ENCODE data around the gene TTLL4.
"Not testable (repeated sequence)": the region's sequence is repeated elsewhere in the genome, so short reads cannot be mapped to it uniquely, and the experiment has no call there.

TTLL4 gene, protein sequence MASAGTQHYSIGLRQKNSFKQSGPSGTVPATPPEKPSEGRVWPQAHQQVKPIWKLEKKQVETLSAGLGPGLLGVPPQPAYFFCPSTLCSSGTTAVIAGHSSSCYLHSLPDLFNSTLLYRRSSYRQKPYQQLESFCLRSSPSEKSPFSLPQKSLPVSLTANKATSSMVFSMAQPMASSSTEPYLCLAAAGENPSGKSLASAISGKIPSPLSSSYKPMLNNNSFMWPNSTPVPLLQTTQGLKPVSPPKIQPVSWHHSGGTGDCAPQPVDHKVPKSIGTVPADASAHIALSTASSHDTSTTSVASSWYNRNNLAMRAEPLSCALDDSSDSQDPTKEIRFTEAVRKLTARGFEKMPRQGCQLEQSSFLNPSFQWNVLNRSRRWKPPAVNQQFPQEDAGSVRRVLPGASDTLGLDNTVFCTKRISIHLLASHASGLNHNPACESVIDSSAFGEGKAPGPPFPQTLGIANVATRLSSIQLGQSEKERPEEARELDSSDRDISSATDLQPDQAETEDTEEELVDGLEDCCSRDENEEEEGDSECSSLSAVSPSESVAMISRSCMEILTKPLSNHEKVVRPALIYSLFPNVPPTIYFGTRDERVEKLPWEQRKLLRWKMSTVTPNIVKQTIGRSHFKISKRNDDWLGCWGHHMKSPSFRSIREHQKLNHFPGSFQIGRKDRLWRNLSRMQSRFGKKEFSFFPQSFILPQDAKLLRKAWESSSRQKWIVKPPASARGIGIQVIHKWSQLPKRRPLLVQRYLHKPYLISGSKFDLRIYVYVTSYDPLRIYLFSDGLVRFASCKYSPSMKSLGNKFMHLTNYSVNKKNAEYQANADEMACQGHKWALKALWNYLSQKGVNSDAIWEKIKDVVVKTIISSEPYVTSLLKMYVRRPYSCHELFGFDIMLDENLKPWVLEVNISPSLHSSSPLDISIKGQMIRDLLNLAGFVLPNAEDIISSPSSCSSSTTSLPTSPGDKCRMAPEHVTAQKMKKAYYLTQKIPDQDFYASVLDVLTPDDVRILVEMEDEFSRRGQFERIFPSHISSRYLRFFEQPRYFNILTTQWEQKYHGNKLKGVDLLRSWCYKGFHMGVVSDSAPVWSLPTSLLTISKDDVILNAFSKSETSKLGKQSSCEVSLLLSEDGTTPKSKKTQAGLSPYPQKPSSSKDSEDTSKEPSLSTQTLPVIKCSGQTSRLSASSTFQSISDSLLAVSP

DNA sequence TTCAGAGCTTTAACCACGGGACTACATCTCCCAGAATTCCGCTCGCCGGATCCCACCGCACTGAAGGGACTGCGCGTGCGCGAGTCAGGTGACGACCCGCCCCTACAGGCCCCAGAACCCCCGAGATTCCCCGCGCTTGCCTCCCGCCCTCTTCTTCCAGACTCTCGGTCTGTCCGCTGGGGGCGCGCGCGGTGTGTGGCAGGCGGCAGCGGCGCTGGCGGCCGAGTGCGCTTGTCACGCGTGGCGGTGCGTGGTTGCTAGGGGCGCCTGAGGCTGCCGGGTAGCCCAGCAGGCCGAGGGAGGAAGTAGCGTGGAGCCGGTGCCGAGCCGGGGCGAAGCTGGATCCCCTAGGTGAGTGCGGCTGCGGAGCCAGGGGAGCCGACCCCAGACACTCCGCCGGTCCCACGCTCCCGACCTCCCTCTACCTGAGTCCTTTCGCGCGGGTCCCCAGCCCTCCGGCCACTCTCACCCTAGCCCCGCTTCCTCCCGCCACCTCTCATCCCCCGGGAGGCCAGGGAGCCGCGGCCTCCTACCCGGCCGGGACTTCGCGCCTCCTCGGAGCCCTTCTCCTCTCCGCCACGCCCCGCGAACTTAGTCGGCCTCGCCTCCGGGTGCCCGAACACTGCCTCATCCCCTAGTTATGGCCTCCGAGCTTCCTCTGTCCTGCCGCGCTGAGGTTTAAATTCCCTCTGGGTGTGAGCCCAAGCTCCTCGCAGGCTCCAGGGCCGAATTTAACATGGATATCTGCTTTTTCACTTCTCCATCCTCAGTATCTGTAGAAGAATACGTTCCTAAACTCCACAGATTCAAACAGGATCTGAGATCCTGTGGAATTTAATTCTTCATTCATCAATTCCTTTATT, at the start of gene TTLL4:
TSS of gene TTLL4 (plus strand) at position 149 of the 863 bp plus-strand sequence. CDS start 26,842 bp downstream, outside the sequence.
- DNase-seq, result peak; percentile 99

DNA sequence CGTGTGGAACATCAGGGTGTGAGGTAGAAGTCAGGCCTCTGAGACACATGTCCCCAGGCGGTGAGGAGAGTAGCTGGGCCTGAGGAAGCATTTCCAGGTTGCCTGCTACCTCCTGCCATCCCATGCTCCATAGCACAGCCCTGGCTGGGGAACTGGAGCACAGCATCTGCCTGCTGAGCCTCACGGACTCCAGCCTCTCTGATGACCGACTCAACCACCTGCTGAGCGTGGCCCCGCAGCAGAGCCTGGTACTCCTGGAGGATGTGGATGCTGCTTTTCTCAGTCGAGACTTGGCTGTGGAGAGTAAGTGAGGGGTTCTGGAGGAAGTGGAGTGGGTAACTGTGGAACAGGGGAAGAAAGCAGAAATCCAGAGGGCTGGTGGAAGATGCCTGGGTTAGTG, 48.3 kb upstream of the TTLL4 start:
- no peak for DNase-seq

DNA sequence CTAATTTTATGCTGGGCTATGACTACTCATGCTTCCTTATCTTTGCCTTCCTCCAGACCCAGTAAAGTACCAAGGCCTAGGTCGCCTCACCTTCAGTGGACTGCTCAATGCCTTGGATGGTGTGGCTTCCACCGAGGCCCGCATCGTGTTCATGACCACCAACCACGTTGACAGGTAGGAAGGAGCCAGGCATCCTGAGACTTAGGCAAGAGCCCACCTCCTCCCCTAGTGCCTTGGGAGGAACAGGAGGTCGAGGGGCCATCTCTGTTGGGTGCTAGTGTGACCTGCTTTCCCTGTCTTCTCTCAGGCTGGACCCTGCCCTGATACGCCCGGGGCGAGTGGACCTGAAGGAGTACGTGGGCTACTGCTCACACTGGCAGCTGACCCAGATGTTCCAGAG, 47.8 kb upstream of the TTLL4 start:
- no peak for DNase-seq

DNA sequence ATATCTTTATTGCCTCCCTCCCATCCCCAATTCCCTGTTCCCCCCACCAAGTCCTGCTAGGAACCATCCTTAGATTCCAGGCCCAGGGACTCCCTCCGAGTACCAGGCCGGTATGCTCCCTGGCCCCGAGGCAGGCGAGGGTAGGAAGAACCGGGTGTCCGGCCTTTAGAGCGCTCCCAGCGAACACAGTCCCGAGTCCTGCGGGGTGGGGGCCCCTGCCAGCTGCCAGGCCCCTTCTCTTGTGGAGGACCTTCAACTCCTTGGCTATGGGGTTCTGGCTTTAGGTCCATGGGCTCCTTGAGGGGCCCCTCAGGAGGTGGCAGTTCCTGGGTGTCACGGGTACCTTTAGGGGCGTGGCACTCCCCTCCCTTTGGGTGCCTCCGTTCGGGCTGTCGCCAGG, 46.7 kb upstream of the TTLL4 start:
- DNase-seq, result no peak

DNA sequence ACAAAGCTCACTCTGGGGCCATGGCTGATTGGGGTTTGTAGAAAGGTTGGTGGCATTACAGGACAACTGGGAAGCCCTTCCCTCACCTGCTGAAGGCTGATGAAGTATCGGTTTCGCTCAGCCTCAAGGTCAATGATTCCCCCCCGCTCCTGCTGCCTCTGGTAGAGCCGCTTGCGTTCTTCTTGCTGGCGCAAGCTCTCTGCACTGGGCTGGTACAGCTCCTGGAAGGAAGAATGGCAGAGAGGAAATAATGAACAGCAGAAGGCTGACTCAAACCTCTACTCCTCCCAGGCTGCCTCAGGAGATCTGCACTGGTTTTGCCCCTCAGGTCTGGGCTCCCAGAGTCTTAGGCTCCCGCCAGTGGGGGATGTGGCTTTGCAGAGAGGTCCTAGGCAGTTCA, 46.0 kb upstream of the TTLL4 start:
- DNase-seq, result no peak

DNA sequence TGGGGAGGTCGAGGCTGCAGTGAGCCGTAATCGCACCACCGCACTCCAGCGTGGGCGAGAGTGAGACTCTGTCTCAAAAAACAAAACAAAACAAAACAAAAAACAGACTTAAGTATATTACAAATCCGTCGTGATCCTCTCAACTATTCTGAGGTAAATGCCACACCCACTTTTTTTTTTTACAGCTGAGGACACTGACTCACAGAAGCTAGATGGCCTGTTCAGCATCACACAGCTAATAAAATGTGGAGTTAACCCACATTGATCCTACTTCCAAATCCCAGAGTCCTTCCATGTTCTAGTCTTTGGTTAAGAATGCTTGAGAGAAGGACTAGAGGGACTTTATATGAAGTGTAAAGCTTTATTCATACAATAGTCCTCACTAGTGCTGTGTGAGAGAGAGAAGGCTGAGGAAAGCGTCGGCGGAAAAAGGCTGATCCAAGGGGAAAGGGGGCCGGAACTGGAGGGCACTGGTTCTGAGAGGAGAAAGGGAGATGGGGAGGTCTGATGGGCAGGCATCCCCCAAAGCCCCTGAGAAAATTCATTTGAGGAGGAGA, 39.5 kb upstream of the TTLL4 start:
- no peak for DNase-seq

DNA sequence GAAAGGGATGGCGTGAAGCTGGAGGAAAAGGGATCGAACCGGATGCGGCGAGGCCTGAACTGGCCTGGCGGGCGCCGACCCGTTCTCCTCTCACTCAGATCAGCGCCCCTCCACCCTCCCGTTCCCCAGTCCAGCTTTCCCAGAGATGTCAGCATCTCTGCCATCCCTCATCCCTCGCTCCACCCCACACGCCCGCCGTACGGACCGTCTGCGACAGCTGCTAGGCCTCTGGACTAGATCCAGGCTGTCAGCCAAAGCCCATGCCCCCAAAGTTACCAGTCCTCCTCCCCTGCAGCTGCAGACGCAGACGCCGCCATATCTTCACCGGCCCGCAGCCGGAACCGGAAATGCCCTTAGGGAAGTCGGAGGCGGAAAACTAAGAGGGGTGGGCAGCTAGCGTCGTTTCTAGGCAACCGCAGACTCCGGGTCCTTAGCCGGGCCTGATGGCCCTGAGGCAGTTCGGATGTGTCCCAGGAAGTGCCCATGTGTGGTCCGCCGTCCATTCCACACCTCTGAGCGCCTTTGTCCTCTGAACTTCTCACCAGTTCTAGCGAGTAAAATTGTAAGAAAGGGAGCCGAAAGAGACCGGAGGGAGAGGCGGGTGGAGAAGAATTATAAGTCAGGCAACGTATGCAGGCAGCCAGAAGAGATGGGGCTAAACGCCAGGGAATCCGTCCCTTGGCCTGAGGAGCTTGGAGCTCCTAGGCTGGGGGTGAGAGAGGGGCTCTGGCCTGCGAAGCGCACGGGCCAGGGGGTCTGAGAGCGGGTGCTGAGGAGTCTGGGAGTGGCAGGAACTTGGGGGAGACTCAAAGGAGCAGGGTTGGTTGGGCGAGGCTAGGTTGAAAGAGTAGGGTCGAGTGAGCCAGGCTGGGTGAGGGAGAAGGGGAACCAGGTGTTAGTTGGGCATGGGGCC, 38.7 kb upstream of the TTLL4 start, which contains the start of the genes RNF25 and STK36:
TSS of gene RNF25 (minus strand) at position 349 of the 913 bp plus-strand sequence. CDS start at position 317, 32 bp downstream.
TSS of gene STK36 (plus strand) at position 433 of the 913 bp plus-strand sequence. CDS start 744 bp downstream, outside the sequence.
- peak; percentile 78 for DNase-seq

DNA sequence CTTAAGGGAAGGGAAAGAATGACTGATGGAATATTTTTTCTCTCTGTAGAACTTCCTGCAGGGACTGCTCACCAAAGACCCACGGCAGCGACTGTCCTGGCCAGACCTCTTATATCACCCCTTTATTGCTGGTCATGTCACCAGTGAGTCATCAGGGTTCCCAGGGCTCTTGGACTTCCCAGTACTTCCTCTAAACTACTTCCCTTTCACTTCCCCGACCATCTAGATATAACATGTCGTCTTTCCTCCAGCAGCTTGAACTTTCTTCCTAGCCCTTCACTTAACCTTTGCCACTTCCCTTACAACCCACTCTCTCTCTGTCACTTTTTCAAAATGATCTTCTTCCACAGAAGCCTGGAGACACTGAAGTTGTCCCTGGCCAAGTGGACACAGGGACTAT, 31.5 kb upstream of the TTLL4 start:
- DNase-seq, result no peak

DNA sequence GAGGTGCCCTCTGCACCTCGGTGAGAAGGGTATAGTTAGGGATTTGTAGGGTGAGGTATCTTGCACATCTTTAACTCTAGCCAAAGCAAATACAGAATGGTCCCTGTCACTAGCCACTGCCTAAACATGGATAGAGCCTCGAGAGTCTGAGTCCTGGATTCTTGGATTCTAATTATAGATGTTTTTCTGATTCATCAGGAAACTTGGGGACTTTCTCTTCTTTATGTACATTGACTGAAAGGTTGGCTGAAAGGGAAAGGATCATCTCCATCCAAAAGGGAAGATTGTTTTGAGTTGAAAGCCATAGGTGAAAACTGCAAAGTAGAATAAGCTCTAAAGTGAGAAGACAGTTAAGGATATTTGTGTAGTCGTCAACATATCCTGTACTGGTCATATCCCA, 30.6 kb upstream of the TTLL4 start:
- no peak for DNase-seq

DNA sequence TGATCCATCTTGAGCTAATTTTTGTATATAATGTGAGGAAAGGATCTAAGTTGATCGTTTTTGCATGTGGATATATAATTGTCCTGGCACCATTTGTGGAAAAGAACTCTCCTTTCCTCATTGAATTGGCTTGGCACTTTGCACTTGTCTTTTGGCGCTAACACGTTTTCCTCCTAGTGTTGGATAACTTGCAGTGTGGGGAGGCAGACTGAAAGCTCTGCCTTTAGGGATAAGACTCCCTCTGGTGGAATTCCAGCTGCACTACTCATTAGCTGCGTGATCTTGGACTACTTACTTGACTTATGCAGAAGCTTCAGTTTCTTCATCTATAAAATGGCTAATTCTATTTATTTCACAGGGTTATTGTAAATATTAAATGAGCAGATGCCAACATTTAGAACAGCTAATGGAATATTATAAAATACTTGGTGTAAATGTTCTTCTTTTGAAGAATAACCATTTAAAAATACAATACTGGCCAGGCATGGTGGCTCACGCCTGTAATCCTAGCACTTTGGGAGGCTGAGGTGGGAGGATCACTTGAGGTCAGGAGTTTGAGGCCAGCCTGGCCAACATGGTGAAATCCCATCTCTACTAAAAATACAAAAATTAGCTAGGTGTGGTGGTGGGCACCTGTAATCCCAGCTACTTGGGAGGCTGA, 23.1 kb upstream of the TTLL4 start:
- DNase-seq, result not testable (repeated sequence)

DNA sequence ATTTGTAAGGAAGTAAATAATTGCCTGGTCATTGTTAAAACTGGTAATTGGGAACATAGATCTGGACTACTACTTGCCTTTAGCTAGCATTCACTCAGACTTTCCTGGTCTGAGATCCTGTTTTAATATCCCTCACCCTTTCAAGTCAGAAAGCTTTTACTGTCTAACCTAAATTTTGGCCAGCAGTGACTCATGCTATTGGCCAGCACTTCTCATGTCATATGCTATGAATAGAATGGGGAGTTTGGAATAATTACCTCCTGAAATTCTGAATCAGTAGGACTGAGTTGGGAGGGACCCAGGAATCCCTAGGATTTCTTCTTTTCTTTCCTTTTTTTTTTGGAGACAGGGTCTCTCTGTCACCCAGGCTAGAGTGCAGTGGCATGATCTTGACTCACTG, 19.4 kb upstream of the TTLL4 start:
- DNase-seq, result no peak

DNA sequence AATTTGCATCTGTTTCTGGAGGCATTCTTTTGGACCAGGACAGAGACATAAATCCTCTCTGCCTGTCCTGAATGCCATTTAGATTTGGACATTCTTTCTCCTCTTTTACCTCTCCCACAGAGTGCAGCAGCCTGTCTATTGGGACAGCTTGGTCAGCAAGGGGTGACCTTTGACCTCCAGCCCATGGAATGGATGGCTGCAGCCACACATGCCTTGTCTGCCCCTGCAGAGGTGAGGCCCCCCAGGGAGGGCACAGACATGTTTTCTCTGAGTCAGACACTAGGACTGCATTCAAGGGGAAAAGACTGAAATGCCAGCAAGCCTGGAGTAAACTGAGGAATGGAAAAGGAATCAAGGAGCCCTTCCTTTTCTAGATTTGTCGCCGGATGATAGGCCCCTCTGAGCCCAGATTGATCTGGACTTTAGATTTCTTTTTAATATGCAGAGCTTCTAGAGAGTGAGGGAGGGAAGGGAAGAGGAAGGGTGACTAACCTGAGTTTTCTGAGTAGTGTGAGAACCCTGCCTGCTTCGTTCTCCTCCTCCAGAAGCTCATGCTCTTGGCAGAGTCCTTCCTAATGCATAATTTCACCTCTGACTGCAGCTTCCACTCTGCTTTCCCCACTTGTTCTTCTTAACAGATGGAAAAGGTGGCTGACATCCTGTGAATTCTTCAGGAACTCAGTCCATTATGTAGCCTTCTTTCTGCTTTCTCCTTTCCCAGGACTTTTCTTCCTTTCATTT, 16.1 kb upstream of the TTLL4 start:
- no peak for DNase-seq

DNA sequence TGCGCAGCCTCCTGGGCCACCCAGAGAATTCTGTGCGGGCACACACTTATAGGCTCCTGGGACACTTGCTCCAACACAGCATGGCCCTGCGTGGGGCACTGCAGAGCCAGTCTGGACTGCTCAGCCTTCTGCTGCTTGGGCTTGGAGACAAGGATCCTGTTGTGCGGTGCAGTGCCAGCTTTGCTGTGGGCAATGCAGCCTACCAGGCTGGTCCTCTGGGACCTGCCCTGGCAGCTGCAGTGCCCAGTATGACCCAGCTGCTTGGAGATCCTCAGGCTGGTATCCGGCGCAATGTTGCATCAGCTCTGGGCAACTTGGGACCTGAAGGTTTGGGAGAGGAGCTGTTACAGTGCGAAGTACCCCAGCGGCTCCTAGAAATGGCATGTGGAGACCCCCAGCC, 11.8 kb upstream of the TTLL4 start:
- no peak for DNase-seq

DNA sequence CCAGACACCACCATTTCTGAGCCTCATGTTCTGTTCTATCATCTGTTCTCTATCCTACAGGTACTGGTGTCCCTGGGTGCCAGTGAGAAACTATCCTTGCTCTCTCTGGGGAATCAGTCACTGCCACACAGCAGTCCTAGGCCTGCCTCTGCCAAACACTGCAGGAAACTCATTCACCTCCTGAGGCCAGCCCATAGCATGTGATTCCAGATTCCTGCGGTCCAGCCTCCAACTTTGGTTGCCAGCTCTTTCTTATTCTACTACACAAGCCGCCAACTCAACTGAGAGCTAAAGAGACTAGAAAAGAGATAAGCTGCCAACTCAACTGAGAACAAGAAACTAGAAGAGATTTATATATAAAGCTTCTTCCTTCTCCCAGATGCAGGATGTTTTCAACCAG, 8.8 kb upstream of the TTLL4 start:
- DNase-seq, result no peak

DNA sequence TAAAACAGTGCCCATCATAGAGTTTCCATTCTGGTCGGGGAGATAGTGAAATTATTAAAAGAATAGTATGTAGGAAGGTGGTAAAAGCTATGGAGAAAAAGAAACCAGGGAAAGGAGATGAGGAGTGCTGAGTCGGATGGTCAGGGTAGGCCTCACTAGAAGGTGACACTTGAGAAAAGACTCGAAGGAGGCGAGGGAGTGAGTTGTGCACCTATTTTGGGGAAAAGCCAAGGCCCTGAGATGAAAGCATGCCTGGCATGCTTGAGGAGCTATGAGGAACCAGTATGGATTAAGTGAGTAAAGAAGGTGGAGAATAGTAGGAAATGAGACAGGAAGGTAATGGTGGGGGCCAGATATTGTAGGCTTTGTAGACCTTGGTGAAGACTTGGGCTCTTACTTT, 7.3 kb upstream of the TTLL4 start:
- DNase-seq, result no peak

DNA sequence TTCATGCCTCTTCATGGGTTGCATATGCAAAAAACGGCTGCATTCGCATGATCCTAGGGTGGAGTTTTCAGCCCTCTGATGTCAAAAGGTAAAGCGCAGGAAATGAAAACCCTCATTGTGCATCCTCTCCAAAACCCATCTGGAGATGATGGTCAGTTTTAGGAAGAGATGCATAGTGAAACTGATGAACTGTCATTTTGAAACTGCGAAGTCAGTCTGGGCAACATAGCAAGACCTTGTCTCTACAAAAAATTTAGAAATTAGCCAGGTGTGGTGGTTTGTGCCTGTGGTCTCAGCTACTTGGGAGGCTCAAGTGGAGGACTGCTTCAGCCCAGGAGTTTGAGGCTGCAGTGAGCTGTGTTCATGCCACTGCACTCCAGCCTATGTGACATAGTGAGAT, 2.5 kb upstream of the TTLL4 start:
- no peak for DNase-seq

DNA sequence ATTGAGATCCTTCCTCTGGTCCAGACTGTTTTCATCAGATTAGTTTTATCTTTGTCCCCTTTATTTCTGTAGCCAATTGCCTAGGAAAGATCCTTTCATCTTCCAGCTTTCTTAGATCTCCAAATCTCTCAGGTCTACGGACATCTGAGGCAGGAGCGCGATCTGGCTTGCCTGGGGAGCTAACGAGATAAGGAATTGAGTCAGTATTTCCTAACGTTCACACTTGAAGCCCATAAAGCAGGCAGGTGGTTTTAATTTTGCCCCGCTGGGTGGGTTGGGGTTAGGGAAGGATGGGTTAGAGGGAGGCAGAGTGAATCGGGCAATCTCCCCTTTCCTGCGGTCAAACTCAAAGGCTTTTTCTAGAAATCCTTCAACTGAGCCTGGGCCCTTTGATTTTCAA, 727 bp upstream of the TTLL4 start:
- DNase-seq, result no peak

DNA sequence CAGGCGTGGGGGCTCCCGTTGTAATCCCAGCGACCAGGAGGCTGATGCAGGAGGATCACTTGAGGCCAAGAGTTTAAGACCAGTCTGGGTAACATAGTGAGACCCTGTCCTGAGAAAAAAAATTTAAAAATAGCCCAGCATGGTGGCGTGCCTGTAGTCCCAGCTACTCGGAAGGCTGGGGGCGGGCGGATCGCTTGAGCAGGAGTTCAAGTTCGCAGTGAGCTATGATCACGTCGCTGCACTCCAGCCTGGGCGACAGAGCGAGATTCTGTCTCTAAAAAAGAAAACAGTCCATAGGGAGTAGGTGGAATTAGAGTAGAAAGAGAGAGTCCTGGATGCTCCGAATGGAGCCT, 325 bp upstream of the TTLL4 start:
- DNase-seq, result no peak

DNA sequence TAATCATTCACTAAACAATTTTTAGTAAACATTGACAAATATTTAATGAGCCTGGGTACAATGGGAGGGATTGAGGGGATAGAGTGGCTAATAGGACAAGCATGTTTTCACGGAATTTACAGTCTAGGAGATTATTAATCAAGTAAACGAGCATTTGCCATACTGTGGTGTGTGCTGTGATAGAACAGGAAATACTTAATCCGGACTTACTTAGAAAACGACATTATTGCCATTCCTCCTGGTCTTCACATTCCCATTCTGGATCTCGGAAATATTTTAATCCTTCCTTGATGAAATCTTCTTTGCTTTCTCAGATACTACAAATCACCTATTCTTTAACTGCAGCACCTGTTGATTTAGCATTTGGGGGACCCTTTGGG, 905 bp downstream of the TTLL4 start:
- no peak for DNase-seq

DNA sequence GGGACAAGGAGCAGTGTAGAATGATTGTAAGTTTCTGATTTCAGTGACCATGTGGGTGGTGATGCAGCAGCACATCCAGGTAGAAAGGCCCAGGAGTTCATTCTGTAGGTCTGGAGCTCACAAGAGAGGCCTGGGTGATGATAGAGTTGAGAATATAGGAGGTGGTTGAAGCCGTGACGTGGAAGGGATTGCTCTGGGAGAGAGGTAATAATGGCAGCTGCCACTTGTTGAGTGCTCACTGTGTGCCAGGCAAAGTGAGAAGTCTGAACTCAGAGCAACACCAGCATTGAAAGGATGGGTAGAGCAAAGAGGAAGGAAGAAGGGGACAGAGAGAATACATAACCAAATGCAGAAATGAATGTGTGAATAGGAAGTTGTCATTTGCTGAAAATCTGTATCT, 3.3 kb downstream of the TTLL4 start:
- no peak for DNase-seq

All from activated CD4-positive, alpha-beta T cell treated with anti-CD3 and anti-CD28 coated beads, Interleukin-2, amount 50 U/mL, for 1 hour (primary cell).